Measurements from ENCODE around the gene NPY. TPM values are rescaled to one million over a fixed set of nuclear protein-coding genes. Genes with fewer than 3 reads are reported as not detected.

Gene NPY
- total and polyA plus RNA-seq, 2 of the 4 experiments (the other 2 are of a cell fraction): not detected

GRCh38 chr7:24340727-24341126, 56.7 kb downstream of the NPY start:
- H3K4ac ChIP-seq (ENCODE audit: low read depth, low read length): no peak overlapping the region
- no peaks in the 10 kb centered on the region for H3K4me1 ChIP-seq (ENCODE audit: control insufficient read depth, insufficient read depth, low read length)
- no peak for DNase-seq
- no TSS peak for BruUV-seq (replicated peaks)
- H2BK20ac ChIP-seq (ENCODE audit: low read depth, low read length): no peak overlapping the region
- H4K91ac ChIP-seq (ENCODE audit: insufficient read depth, low read depth, low read length): no peak overlapping the region
- no peak overlapping the region for H3K4me3 ChIP-seq (ENCODE audit: insufficient read depth, low read depth, low read length)
- H3K18ac ChIP-seq (ENCODE audit: low read depth, low read length): no peak overlapping the region
- H2AFZ ChIP-seq (replicated peaks; ENCODE audit: low read length, poor library complexity): no peak overlapping the region
- no peak overlapping the region for H2AK5ac ChIP-seq (ENCODE audit: low read depth, low read length)
- intact Hi-C loops (cut with micrococcal nuclease) (no loop called here), in situ Hi-C loops (cut with MboI; ENCODE audit: low sequenced_read_pairs) (no loop called here), dilution Hi-C loops (cut with HindIII; ENCODE audit: low sequenced_read_pairs, unreplicated experiment) (no loop called here)
- H2AK9ac ChIP-seq (replicated peaks; ENCODE audit: low read depth, low read length, poor library complexity): no peak overlapping the region
- no peak overlapping the region for H3K4me2 ChIP-seq (ENCODE audit: low read depth, low read length)
- WGBS, 2 experiments (ENCODE audit: extremely low coverage in 2 of 2, insufficient read length in 1 of 2): no CpG with 5 or more reads among the region's 3 CpGs
- H2BK15ac ChIP-seq (ENCODE audit: low read depth, low read length): no peak overlapping the region
- no peak overlapping the region for H3K14ac ChIP-seq (replicated peaks; ENCODE audit: low read depth, low read length)
- no peak overlapping the region for H3K23ac ChIP-seq (ENCODE audit: low read depth, low read length)
- H3K9me3 ChIP-seq (ENCODE audit: control insufficient read depth, insufficient read depth, low read length): no peaks in the 10 kb centered on the region
- H3K9me1 ChIP-seq (ENCODE audit: insufficient read depth, low read length): no peaks in the 10 kb centered on the region
- TF ChIP-seq RAD21 (IDR thresholded peaks at IDR 0.05; ENCODE audit: low read length) (no peak), BHLHE40 (IDR thresholded peaks at IDR 0.05; ENCODE audit: low read depth, low read length) (no peak), CTCF (conservative IDR thresholded peaks at IDR 0.05; ENCODE audit: low read depth, low read length) (no peak), USF2 (IDR thresholded peaks at IDR 0.05; ENCODE audit: low read depth, low read length) (no peak), SMC3 (IDR thresholded peaks at IDR 0.05; ENCODE audit: low read depth, low read length) (no peak), CHD1 (IDR thresholded peaks at IDR 0.05; ENCODE audit: low read depth, low read length) (no peak), ELK1 (IDR thresholded peaks at IDR 0.05; ENCODE audit: borderline replicate concordance, low read depth, low read length) (no peak), MAZ (IDR thresholded peaks at IDR 0.05; ENCODE audit: borderline replicate concordance, low read depth, low read length) (no peak), RCOR1 (IDR thresholded peaks at IDR 0.05; ENCODE audit: insufficient replicate concordance, low read length) (no peak), NFE2L2 (IDR thresholded peaks at IDR 0.05; ENCODE audit: low read depth, low read length) (no peak), MAFK (IDR thresholded peaks at IDR 0.05; ENCODE audit: low read depth, low read length) (no peak), FOS (IDR thresholded peaks at IDR 0.05; ENCODE audit: low read depth, low read length) (no peak), CEBPB (IDR thresholded peaks at IDR 0.05; ENCODE audit: low read depth, low read length) (no peak), MXI1 (IDR thresholded peaks at IDR 0.05; ENCODE audit: borderline replicate concordance, low read depth, low read length) (no peak), RFX5 (IDR thresholded peaks at IDR 0.05; ENCODE audit: low read depth, low read length) (no peak), POLR2A (IDR thresholded peaks at IDR 0.05; ENCODE audit: low read depth, low read length) (no peak)
- no peak overlapping the region for H3K27ac ChIP-seq (ENCODE audit: insufficient read depth, low read length)
- no peak overlapping the region for H3K9ac ChIP-seq (ENCODE audit: low read depth, low read length)
- no peaks in the 10 kb centered on the region for H4K20me1 ChIP-seq (ENCODE audit: insufficient read depth, low read length)
- CTCF ChIA-PET: no interaction called here
- no peaks in the 10 kb centered on the region for H3K36me3 ChIP-seq (ENCODE audit: control insufficient read depth, insufficient read depth, low read length)
- no peak overlapping the region for H4K8ac ChIP-seq (ENCODE audit: low read depth in 2 of 2, low read length in 2 of 2)
- H3K27me3 ChIP-seq (ENCODE audit: control insufficient read depth, insufficient read depth, low read length): no peaks in the 10 kb centered on the region
- H2BK5ac ChIP-seq (ENCODE audit: low read depth, low read length, poor library complexity, severe bottlenecking): no peak overlapping the region
- H2BK120ac ChIP-seq (ENCODE audit: low read depth, low read length): no peak overlapping the region
- POLR2A ChIA-PET (ENCODE audit: unreplicated experiment): no interaction called here
- ATAC-seq (ENCODE audit: low read depth): no peak
- no peak overlapping the region for H4K5ac ChIP-seq (ENCODE audit: low read depth, low read length)
- H3K56ac ChIP-seq (ENCODE audit: extremely low read depth, insufficient read depth, low read length): no peak overlapping the region
- no peaks in the 10 kb centered on the region for H3K79me1 ChIP-seq (ENCODE audit: low read depth in 1 of 2, low read length in 2 of 2)

All from IMR-90 (cell line).